ENCODE measurements around the gene CATSPER3.

DNA sequence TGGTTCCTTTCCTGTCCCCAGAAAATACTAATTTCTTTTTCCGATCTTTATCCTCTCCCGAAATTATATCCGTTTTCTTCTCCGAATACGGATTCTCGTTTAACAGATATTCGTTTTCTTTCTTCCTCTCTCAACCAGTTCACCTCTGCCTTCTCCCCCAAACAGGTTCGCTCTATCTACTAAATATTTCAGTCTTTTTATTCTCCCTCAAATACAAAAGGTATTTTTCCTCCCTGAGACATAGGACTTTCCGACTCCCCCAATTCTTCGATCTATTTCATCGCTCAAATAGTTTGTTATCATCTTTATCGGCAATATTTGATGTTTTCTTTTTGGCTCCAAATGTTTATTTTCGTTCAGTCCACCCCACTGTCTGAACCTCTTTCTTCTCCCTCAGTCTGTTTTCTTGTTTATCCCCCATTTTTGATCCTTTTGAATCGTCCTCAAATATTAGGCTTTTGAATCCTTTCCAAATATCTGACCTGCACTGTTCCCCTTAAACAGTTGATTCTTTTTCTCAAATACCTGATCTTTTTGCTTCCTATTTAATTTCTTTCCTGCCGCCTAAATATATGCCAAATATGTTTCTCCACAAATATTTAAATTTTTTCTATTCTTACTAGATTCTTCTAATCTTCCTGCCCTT is 61.9 kb downstream of the CATSPER3 start:
- TF ChIP-seq, protein P1, sequence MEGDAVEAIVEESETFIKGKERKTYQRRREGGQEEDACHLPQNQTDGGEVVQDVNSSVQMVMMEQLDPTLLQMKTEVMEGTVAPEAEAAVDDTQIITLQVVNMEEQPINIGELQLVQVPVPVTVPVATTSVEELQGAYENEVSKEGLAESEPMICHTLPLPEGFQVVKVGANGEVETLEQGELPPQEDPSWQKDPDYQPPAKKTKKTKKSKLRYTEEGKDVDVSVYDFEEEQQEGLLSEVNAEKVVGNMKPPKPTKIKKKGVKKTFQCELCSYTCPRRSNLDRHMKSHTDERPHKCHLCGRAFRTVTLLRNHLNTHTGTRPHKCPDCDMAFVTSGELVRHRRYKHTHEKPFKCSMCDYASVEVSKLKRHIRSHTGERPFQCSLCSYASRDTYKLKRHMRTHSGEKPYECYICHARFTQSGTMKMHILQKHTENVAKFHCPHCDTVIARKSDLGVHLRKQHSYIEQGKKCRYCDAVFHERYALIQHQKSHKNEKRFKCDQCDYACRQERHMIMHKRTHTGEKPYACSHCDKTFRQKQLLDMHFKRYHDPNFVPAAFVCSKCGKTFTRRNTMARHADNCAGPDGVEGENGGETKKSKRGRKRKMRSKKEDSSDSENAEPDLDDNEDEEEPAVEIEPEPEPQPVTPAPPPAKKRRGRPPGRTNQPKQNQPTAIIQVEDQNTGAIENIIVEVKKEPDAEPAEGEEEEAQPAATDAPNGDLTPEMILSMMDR (conservative IDR thresholded peaks at IDR 0.05; ENCODE audit: low read depth, low read length) = no peak
- TF ChIP-seq EZH2 (IDR thresholded peaks at IDR 0.05; ENCODE audit: low read length, unreplicated experiment) = no peak
- TF ChIP-seq EZH2phosphoT487 (IDR thresholded peaks at IDR 0.05; ENCODE audit: borderline replicate concordance, low read length) = no peak

Data from PC-3 (cell line).